Activated T-helper 1 cell treated with Interleukin-2 at 50 U/mL for 16 hours (primary cell): ENCODE data around the gene STK4.

Experiments
- DNase-seq: peaks from one replicate; pipeline ENCODE4 v3.0.0-alpha.2; 2020; ENCODE audit warnings: low read depth

STK4 gene

DNA sequence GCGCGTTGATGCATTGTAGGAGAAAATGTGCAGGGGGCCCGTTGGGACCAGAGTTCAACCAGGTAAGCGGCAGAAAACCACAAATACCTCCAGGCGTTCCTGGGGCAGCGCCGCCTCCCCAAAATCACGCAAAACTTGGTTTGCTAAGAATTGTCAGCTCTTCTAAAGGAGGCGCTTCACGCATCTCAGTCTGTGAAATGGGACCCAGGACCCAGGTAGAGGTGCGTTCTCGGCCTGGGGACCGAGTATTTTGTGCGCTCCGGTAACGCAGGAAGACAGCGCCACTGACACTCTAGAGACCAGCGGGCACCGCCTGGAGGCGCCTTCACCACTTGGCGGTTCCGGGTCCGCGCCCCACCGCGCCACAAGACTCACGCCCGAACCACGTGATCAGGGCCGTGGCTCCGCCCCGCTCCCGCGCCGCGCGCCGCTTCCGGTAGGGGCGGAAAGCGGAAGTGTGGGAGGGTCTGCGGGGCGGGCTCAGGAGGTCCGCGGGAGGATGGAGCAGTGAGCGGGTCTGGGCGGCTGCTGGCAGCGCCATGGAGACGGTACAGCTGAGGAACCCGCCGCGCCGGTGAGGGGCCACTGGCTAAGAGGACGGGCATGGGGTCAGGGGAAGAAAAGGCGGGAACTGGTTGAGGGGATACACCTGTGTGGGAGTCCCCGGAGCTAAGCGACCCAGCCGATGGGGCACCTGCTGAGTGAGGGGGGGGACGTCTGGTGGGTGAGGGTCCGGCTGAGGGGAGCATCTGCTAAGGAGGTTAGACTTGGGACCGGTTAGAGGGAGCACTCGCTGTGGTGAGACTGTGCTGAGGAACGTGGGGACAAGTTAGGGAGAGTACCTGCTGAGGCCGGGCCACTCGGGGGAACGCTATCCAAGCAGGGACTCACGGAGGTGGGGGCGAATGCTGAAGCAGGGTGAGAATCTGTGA is at the start of gene STK4:
STK4 (plus strand) TSS at position 483 of the 932 bp plus-strand sequence; CDS start at position 540, 57 bp downstream.
- DNase-seq: peak; percentile 97

- DNase-seq: no peak
Observed at GRCh38 chr20:44916586-44916985, 49.7 kb upstream of the STK4 start.

- no peak for DNase-seq
Observed at GRCh38 chr20:44917399-44917798, 48.9 kb upstream of the STK4 start.

GRCh38 chr20:44918342-44918741 is 48.0 kb upstream of the STK4 start:
- DNase-seq: no peak

DNA sequence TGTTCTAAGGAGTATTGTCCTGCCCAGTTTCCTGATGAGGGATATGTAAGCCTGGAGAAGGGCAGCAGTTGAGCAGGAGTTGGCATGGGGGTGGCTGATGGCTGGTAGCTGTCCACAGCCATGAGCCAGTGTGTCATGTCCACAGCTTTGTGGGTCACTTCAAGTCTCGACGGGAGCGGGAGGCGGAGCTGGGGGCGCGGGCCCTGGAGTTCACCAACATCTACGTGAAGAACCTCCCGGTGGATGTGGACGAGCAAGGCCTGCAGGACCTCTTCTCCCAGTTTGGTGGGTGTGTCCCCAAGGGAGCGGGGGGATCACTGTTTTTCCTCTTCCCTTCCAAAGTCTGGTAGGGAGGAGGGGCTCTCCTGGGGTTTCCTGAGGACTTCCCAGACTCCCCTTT is 47.6 kb upstream of the STK4 start:
- DNase-seq: no peak

DNA sequence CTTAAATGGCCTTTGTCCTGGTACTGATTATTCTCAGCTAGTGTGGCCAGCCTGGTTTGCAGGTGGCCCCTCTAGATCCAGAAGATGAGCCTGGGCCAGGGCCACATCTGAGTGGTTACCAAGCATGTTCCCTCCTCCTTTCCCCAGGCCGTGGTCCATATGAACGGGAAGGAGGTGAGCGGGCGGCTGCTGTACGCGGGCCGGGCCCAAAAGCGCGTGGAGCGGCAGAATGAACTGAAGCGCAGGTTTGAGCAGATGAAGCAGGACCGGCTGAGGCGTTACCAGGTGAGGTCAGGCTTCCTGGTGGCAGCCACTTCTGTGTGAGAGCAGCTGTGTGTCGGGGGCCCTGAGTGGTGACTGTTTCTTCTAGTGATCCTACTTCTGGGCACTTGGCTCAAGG is 44.9 kb upstream of the STK4 start:
- no peak for DNase-seq

DNA sequence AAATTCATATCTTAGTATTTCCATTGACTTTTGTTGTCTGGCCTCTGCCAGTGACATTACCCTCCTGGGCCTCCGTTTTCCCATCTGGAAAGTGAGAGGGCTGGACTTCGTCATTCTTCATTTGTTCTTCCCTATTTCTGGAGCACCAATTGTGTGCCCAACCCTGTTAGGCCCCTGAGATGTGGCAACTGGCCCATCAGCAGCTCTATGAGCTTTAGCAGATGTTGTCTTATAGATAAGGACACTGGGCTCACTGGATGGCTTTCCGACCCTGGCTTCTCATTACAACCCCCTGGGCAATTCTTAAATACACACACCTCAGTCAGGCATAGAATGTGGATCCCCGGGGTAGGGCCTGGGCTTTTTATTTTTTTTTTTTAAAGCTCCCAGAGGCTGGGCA is 41.8 kb upstream of the STK4 start:
- no peak for DNase-seq

DNA sequence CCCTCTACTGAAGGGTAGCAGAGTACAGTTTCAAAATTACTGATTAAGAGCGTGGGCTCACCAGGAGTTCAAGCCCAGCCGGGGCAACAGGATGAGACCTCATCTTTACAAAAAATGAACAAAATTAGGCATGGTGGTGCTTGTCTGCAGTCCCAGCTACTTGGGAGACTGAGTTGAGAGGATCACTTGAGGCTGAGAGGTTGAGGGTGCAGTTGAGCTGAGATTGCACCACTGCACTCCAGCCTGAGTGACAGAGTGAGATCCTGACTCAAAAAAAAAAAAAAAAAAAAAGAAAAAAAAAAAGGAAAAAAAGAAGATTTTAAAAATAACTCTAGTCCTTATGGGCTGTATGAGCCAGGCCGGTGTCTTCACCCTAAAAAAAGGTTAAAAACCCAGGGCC is 37.7 kb upstream of the STK4 start:
- no peak for DNase-seq

- DNase-seq: no peak
Observed at GRCh38 chr20:44930517-44931168, 35.7 kb upstream of the STK4 start.

GRCh38 chr20:44931911-44932310 is 34.4 kb upstream of the STK4 start:
- DNase-seq: no peak

DNA sequence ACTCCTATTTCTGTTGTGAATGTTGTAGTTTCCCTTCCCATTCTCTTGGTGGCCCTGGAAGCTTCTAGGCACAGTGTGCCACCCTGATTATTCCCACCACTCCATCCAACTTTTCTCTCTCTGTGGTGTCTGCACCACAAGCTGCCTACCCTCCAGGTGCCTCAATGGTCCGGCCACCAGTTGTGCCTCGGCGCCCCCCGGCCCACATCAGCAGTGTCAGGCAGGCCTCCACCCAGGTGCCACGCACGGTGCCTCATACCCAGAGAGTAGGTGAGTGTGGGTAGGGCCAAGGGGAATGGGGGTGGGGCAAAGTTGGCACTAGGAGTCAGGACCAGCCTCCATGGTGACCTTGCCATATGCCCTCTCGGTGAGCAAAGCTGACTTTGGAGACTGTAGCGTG is 33.4 kb upstream of the STK4 start:
- DNase-seq: no peak

- no peak for DNase-seq
Observed at GRCh38 chr20:44936510-44936909, 29.8 kb upstream of the STK4 start.

DNA sequence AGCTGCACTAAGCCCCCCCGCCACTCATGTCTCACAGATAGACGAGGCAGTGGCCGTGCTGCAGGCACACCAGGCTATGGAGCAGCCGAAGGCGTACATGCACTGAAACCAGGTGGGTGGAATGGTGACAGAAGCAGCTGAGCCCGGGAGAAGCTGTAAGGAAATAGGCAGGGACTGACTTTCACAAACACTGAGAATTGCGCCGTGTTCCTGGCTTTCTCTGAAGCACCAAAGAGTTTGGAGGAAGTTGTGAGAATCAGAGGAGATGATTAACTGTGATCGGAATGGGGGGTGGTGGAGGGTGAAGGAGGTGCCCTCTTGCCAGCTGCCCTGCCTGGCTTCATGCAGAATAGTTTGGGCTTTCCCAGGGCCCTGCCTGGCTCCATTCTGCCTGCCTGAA is 27.7 kb upstream of the STK4 start:
- no peak for DNase-seq

DNA sequence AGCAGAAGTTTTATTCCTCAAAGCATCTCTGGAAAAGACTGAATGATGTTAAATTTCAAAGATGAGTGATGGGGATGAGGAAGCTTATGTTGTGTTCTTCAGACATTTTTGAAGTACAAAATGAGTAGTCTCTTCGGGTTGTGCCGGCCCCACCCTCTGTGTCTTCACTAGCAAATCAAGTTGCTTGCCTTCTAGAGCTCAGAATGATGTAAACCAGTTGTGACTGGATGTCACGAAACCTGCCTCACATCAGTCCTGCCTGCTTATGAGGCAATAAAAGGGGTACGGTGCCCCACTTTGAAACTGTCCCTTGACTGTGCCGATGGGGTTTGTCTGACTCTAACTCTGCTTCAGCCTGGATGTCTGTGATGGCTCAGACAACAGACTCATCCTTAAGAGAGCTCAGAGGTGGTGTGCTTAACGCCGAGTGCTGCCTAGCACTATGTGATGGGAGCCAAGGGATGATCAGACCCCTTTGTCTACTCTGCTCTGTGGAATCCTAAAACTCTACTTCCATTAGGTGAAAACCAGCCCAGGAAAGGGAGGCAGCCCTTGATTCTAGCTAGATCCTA is 25.1 kb upstream of the STK4 start:
- no peak for DNase-seq

DNA sequence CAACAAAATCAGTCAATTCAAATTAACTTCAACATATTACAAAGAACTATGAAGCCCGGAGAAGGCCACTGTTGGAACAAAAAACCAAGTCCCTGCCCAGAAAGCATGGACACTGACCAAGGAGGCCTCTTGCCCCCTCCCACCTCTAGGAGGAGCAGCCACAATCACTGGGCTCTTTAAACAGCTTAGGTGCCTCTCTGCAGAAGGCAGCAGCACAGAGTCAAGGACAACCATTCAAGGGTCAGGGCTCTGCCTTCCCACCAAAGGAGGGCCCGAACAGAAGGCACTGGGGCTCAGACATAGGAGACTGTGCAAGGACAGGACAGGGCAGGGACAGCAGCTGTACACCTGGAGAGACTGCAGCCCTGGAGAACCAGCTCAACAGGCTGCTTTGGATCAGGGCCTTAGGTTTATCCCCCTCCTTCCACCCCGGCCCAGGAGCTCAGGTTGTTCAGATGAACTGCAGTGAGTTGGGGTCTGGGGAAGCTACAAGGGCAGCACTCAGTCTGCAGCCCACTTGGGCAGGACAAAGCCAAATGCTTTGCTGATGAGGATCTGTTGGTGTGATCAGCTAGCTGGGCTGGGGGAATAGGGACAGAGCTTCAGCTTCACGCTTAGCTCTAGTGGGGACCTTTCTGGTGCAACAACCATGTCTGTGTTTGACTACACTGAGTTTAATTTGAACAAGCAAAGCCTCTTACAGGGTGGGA is 23.9 kb upstream of the STK4 start:
- DNase-seq: no peak

- DNase-seq: no peak
Observed at GRCh38 chr20:44943828-44944227, 22.5 kb upstream of the STK4 start.

- DNase-seq: no peak
Observed at GRCh38 chr20:44945261-44945660, 21.1 kb upstream of the STK4 start.

DNA sequence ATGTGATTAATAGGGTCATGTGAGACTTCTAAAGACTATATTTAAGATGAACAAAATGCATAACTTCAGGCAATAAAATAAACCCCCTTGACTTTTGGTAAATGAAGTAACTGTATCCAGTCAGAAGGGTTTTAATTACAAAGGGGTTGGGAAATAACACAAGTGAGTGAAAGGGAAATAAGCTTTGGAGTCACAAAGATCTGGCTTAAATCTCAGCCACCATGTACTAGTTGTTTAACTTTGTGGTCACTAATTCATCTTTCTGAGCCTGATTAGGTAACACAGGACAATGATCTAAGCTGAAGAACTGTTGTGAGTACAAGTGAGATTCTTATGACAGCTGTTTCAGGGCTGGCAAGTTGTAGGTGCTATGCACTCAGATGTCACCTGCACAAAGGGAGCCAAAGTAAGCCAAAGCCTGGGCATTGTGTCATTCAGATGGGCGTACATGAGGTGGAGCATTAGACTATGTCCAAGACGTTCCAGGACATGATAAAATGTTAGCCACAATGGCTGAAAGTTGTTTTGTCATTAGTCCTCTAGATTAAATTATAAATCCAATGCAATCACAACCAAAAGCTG is 19.9 kb upstream of the STK4 start:
- no peak for DNase-seq

- DNase-seq: no peak
Observed at GRCh38 chr20:44948107-44948506, 18.2 kb upstream of the STK4 start.

DNA sequence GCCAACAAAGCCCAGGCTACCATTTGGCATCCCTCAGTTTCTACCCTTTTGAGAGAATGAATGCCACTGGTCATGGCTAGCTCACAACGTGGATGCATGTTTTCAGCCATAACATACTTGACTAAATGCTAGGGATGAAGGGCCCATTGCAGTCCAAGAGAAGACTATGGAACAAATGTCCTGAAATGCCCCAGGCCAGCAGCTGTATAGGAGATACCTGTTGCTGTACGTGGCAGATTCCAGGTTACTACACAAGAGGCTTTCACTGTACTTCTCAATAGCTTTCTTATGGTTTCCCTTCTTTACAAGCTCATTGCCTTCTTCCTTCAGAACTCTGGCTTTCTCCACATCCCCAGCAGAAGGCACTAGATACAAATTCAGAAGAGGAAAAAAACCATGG is 17.8 kb upstream of the STK4 start:
- no peak for DNase-seq

DNA sequence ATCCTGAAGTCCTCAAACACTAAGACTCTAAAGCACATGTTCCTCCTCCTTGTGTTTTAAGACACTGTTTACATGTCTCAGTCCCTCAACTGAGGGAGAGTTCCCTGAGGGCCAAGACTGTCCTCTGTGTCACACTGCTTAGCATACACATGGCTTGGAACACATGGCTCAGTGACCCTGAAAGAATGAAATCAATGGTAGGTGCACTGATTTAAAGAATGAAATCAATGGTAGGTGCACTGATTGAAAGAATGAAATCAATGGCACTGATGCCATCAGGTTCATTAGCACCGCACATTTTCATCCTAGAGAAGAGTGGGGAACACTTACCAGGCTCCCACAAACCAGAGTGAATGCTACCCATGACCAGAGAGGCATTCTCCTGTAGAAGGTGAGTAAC is 15.9 kb upstream of the STK4 start:
- no peak for DNase-seq

- DNase-seq: no peak
Observed at GRCh38 chr20:44952731-44953130, 13.6 kb upstream of the STK4 start.
